ENCODE data around the gene ANXA2R. TPM values are rescaled to one million over a fixed set of nuclear protein-coding genes. Genes with fewer than 3 reads are reported as not detected.

The ANXA2R gene
- total RNA-seq, 1 experiment from 2014 or later = 6.2 TPM

DNA sequence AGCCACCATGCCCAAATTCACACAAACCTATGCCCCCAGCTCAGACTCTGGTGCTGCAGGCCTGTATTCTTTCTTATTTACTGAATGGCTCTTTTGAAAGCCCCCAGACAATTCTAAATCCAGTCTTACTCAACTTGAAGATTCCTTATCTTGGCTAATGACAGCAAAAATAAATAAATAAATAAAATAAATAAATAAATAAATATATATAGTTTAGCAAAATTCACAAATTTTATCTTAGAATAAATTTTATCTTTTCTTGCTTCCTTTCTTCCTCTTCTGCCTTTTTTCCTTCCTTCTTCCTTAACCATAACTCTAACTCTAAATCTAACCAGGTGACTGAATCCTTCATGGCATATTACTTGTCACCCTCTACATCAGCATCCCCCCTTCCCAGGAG, 25.6 kb downstream of the ANXA2R start:
- Histone ChIP-seq H3K4me1 (ENCODE audit: control insufficient read depth, insufficient read depth, low read length) (peaks cover 40% of the 10 kb centered on the region), H3K9me3 (ENCODE audit: control insufficient read depth, insufficient read depth, low read depth, low read length) (no peaks in the 10 kb centered on the region), H3K4me3 (ENCODE audit: low read depth in 2 of 2, low read length in 2 of 2) (no peak overlapping the region), H3K27ac (ENCODE audit: low read length) (peak overlapping the region; percentile 97; the same call in 1 of the 2 replicates), H3K36me3 (ENCODE audit: control insufficient read depth, insufficient read depth, low read length) (no peaks in the 10 kb centered on the region), H3K27me3 (ENCODE audit: control insufficient read depth, insufficient read depth, low read length) (no peaks in the 10 kb centered on the region)
- ATAC-seq (no peak), DNase-seq (ENCODE audit: low read depth, low spot score) (no peak)
- no TSS peak for BruUV-seq (replicated peaks)
- intact Hi-C loops (cut with micrococcal nuclease; ENCODE audit: unreplicated experiment) (no loop called here), in situ Hi-C loops (cut with HindIII; ENCODE audit: low pct_unique_long_range_greater_than_20kb, low sequenced_read_pairs) (loop anchor here (25.0 kb wide), 1 partner anchor 102 kb away; no protein-coding TSS in a partner anchor)
- POLR2A ChIA-PET = no interaction called here
- CTCF ChIA-PET = no interaction called here
- TF ChIP-seq TCF7L2 (IDR thresholded peaks at IDR 0.05; ENCODE audit: low read depth, low read length) (no peak), SIN3A (IDR thresholded peaks at IDR 0.05; ENCODE audit: borderline replicate concordance, insufficient read depth, low read depth, low read length) (no peak), POLR2AphosphoS5 (IDR thresholded peaks at IDR 0.05; ENCODE audit: low read depth, low read length) (no peak)
- TF ChIP-seq, protein P1, sequence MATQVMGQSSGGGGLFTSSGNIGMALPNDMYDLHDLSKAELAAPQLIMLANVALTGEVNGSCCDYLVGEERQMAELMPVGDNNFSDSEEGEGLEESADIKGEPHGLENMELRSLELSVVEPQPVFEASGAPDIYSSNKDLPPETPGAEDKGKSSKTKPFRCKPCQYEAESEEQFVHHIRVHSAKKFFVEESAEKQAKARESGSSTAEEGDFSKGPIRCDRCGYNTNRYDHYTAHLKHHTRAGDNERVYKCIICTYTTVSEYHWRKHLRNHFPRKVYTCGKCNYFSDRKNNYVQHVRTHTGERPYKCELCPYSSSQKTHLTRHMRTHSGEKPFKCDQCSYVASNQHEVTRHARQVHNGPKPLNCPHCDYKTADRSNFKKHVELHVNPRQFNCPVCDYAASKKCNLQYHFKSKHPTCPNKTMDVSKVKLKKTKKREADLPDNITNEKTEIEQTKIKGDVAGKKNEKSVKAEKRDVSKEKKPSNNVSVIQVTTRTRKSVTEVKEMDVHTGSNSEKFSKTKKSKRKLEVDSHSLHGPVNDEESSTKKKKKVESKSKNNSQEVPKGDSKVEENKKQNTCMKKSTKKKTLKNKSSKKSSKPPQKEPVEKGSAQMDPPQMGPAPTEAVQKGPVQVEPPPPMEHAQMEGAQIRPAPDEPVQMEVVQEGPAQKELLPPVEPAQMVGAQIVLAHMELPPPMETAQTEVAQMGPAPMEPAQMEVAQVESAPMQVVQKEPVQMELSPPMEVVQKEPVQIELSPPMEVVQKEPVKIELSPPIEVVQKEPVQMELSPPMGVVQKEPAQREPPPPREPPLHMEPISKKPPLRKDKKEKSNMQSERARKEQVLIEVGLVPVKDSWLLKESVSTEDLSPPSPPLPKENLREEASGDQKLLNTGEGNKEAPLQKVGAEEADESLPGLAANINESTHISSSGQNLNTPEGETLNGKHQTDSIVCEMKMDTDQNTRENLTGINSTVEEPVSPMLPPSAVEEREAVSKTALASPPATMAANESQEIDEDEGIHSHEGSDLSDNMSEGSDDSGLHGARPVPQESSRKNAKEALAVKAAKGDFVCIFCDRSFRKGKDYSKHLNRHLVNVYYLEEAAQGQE (IDR thresholded peaks at IDR 0.05; ENCODE audit: insufficient read depth in 1 of 2, low read depth in 2 of 2, low read length in 1 of 2) = no peak
- TF ChIP-seq, protein P2, sequence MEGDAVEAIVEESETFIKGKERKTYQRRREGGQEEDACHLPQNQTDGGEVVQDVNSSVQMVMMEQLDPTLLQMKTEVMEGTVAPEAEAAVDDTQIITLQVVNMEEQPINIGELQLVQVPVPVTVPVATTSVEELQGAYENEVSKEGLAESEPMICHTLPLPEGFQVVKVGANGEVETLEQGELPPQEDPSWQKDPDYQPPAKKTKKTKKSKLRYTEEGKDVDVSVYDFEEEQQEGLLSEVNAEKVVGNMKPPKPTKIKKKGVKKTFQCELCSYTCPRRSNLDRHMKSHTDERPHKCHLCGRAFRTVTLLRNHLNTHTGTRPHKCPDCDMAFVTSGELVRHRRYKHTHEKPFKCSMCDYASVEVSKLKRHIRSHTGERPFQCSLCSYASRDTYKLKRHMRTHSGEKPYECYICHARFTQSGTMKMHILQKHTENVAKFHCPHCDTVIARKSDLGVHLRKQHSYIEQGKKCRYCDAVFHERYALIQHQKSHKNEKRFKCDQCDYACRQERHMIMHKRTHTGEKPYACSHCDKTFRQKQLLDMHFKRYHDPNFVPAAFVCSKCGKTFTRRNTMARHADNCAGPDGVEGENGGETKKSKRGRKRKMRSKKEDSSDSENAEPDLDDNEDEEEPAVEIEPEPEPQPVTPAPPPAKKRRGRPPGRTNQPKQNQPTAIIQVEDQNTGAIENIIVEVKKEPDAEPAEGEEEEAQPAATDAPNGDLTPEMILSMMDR (IDR thresholded peaks at IDR 0.05) = no peak

DNA sequence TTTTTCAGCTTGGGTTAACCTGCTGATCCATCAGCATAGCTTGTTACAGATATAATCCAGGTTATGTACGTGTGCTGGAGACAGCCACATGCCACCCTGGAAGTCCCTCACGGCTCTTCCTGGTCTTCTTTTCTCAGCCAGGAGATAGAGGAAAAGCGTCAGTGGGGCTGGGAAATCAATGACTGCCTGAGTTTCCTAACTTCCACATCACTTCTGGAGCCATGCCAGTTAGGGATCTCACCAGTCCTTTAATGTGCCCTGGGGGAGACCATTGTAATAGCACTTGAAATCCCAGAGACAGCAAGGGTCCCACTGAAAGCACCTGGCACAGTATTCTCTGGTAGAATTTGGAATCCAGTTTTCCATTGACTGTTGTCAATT, 29.2 kb downstream of the ANXA2R start:
- in situ Hi-C loops (cut with HindIII; ENCODE audit: low pct_unique_long_range_greater_than_20kb, low sequenced_read_pairs) (loop anchor here (25.0 kb wide), 1 partner anchor 99 kb away; no protein-coding TSS in a partner anchor), intact Hi-C loops (cut with micrococcal nuclease; ENCODE audit: unreplicated experiment) (no loop called here)
- Histone ChIP-seq H3K4me3 (ENCODE audit: low read depth in 2 of 2, low read length in 2 of 2) (no peak overlapping the region), H3K9me3 (ENCODE audit: control insufficient read depth, insufficient read depth, low read depth, low read length) (no peaks in the 10 kb centered on the region), H3K27me3 (ENCODE audit: control insufficient read depth, insufficient read depth, low read length) (no peaks in the 10 kb centered on the region), H3K27ac (ENCODE audit: low read length) (peak overlapping the region; percentile 98), H3K36me3 (ENCODE audit: control insufficient read depth, insufficient read depth, low read length) (no peaks in the 10 kb centered on the region), H3K4me1 (ENCODE audit: control insufficient read depth, insufficient read depth, low read length) (peaks cover 38% of the 10 kb centered on the region)
- no peak for ATAC-seq
- DNase-seq (ENCODE audit: low read depth, low spot score) = no peak
- TF ChIP-seq, protein P2 (IDR thresholded peaks at IDR 0.05) = peak; percentile 40
- TF ChIP-seq POLR2AphosphoS5 (IDR thresholded peaks at IDR 0.05; ENCODE audit: low read depth, low read length) = no peak
- no TSS peak for BruUV-seq (replicated peaks)
- CTCF ChIA-PET = interaction anchor here (0.7 kb wide), 1 partner anchor 30 kb away, joined by 3 read pairs; no protein-coding TSS in a partner anchor
- POLR2A ChIA-PET = no interaction called here

Data from Panc1 (cell line).